Osteoblast (primary cell): Measurements from ENCODE around the gene PPP2R5C. TPM values are rescaled to one million over a fixed set of nuclear protein-coding genes. Genes with fewer than 3 reads are reported as not detected.

Experiments used
- DNase-seq: peaks from one replicate; pipeline ENCODE4 v3.0.0; 2011; ENCODE audit warnings: low spot score, mixed read lengths; ENCODE audit not compliant: insufficient read length; ENCODE audit errors: missing footprints
- H2AFZ ChIP-seq: 2 replicates; pipeline ENCODE4 v1.6.0; 2011; ENCODE audit warnings: mild to moderate bottlenecking, low read length
- H3K27ac ChIP-seq: 2 replicates; pipeline ENCODE4 v1.5.1; 2011; ENCODE audit warnings: mild to moderate bottlenecking, low read depth, low read length, moderate library complexity
- H3K27me3 ChIP-seq: 2 replicates; pipeline ENCODE4 v1.6.0; 2012; ENCODE audit warnings: mild to moderate bottlenecking, control low read depth, inconsistent platforms, low read length, moderate library complexity; ENCODE audit not compliant: insufficient read depth
- H3K36me3 ChIP-seq: 2 replicates; pipeline ENCODE4 v1.5.1; 2011; ENCODE audit warnings: mild to moderate bottlenecking, low read length, control low read depth, moderate library complexity; ENCODE audit not compliant: insufficient read depth
- H3K4me1 ChIP-seq: 2 replicates; pipeline ENCODE4 v1.5.1; 2011; ENCODE audit warnings: mild to moderate bottlenecking, low read length, control low read depth, moderate library complexity; ENCODE audit not compliant: insufficient read depth
- H3K4me2 ChIP-seq: 2 replicates; pipeline ENCODE4 v1.6.0; 2011; ENCODE audit warnings: mild to moderate bottlenecking, low read length; ENCODE audit not compliant: insufficient read depth
- H3K4me3 ChIP-seq: fragments of 200-600 bp; sonication (generic); 3 replicates; pipeline ENCODE4 v1.5.1; 2012; ENCODE audit warnings: mild to moderate bottlenecking, low read length, inconsistent platforms; ENCODE audit not compliant: insufficient read depth
- H3K79me2 ChIP-seq: 2 replicates; pipeline ENCODE4 v1.6.0; 2012; ENCODE audit warnings: mild to moderate bottlenecking, low read length, control low read depth, inconsistent platforms; ENCODE audit not compliant: insufficient read depth
- H3K9me3 ChIP-seq: 2 replicates; pipeline ENCODE4 v1.5.1; 2011; ENCODE audit warnings: low read depth, low read length, control low read depth
- H4K20me1 ChIP-seq: 2 replicates; pipeline ENCODE4 v1.6.0; 2012; ENCODE audit warnings: mild to moderate bottlenecking, low read length, control low read depth; ENCODE audit not compliant: insufficient read depth
- CTCF ChIP-seq: IDR thresholded peaks from 2 replicates; pipeline ENCODE4 v1.5.1; 2011; ENCODE audit warnings: mild to moderate bottlenecking, low read depth, low read length, moderate library complexity; ENCODE audit errors: extremely low read depth
- total RNA-seq: library from RNA; depleted of rRNA; stranded (reverse); fragments of >200 nt; gene quantifications from 2 replicates; pipeline ENCODE4 v1.2.3, GENCODE V29; 2012

PPP2R5C gene
- total RNA-seq, 1 donor = 101 TPM

DNA sequence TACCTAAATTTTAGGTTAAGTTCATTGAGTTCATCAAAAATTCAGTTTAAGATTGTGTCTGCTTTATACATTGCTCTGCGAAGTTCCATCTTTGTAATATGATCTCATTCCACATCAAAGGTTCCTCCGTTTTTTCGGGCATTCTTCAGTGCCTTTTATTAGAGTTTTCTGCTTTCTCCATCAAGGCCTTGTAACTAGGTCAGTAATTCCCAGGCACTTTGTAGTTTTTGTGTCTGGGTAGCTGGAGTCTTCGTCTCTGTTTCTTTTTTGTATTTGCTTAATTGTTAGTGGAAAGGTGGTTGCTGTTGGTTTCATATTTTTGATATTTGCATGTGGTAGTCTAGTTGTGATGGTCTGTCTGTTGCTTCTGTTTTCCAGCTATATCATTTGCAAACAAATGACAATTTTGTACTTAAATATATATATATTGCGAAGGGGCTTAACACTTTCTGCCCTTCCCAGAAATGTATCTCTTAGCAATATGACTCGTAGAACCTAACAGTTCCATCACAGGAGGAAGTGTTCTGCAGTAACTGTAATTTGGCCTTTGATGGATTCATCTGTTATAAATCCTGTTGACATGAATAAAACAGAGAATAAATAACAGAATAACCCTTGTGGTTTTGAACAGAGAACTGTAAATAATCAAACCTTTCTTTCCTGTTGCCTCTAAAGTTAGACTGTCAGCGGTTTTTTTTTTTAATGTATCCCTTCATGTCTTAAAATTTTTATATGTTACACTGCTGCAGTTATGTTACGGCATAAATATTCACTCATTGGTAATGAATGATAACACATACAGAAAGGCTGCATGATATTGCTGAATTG is 114.4 kb downstream of the PPP2R5C start:
- Histone ChIP-seq H3K36me3 (no peaks in the 10 kb centered on the region), H2AFZ (no peak overlapping the region), H3K27me3 (no peaks in the 10 kb centered on the region), H3K79me2 (peaks cover 87% of the 10 kb centered on the region), H3K4me1 (peaks cover 27% of the 10 kb centered on the region), H3K4me3 (no peak overlapping the region), H3K27ac (no peak overlapping the region), H3K4me2 (no peak overlapping the region), H3K9me3 (no peaks in the 10 kb centered on the region), H4K20me1 (peaks cover 73% of the 10 kb centered on the region)
- DNase-seq = no peak
- TF ChIP-seq CTCF = no peak

GRCh38 chr14:101876555-101876938 is 115.0 kb downstream of the PPP2R5C start:
- no peak for DNase-seq

DNA sequence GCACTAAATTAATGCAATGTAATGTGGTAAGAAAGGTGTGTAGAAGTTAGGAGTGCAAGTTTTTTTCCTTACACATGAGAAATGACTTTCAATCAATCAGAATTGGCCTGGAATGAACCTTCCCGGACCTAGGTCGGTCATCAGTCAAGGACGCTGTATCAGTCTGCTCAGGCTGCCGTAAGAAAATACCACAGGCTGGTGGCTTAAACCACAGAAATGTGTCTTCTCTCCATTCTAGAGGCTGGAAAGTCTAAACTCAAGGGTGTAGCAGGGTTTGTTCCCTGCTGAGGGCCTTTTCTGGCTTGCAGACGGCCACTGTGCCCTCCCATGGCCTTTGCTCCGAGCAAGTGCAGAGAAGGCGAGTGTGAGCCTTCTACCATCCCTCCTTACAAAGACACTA is 116.3 kb downstream of the PPP2R5C start:
- Histone ChIP-seq H3K36me3 (no peaks in the 10 kb centered on the region), H3K79me2 (peaks cover 80% of the 10 kb centered on the region), H3K27ac (no peak overlapping the region), H3K9me3 (no peaks in the 10 kb centered on the region), H3K4me1 (peaks cover 27% of the 10 kb centered on the region), H3K27me3 (no peaks in the 10 kb centered on the region), H2AFZ (no peak overlapping the region), H3K4me2 (no peak overlapping the region), H3K4me3 (no peak overlapping the region), H4K20me1 (peaks cover 69% of the 10 kb centered on the region)
- TF ChIP-seq CTCF = no peak
- DNase-seq = no peak

More at GRCh38 chr14:101876555-101876938, 115.0 kb downstream of the PPP2R5C start:
- Histone ChIP-seq H3K9me3 (no peaks in the 10 kb centered on the region), H3K4me1 (peaks cover 27% of the 10 kb centered on the region), H4K20me1 (peaks cover 71% of the 10 kb centered on the region), H3K4me2 (no peak overlapping the region), H3K36me3 (no peaks in the 10 kb centered on the region), H3K27me3 (no peaks in the 10 kb centered on the region), H3K27ac (no peak overlapping the region), H3K79me2 (peaks cover 87% of the 10 kb centered on the region), H2AFZ (no peak overlapping the region), H3K4me3 (no peak overlapping the region)
- no peak for TF ChIP-seq CTCF

DNA sequence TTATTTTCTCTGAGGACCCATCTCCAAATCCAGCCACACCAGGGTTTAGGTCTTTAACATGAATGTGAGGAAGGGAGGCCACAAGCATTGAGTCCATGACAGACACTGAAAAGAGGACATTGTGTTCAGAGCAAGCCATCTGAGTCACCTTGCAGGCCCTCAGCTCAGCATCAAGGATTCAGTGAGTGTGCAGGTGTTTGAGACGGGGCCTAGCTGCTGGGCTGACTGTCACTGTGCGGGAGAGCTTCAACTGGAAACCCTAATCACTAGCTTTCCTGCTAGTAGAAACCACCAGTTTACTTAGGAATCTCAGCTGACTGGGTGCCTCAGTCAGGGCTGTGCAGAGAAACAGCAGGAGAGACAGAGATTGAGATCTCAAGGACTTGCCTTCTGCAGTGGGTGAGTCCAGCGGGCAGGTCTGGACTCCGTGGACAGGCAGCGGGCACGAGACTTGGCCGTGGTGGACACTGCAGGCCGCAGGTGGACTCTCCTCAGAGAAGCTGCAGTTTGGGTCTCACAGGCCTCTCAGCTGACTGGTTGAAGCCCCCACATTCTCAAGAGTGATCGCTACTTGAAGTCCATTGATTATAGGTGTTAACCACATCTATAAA is 116.8 kb downstream of the PPP2R5C start:
- H3K4me2 ChIP-seq = no peak overlapping the region
- H3K4me3 ChIP-seq = no peak overlapping the region
- H4K20me1 ChIP-seq = peaks cover 63% of the 10 kb centered on the region
- H3K9me3 ChIP-seq = no peaks in the 10 kb centered on the region
- TF ChIP-seq CTCF = no peak
- peaks cover 2% of the 10 kb centered on the region for H3K36me3 ChIP-seq
- no peaks in the 10 kb centered on the region for H3K27me3 ChIP-seq
- DNase-seq = no peak
- H3K4me1 ChIP-seq = peaks cover 27% of the 10 kb centered on the region
- peaks cover 74% of the 10 kb centered on the region for H3K79me2 ChIP-seq
- H3K27ac ChIP-seq = no peak overlapping the region
- no peak overlapping the region for H2AFZ ChIP-seq
